Stimulated activated CD4-positive, alpha-beta T cell treated with anti-CD3 and anti-CD28 coated beads, Interleukin-12 subunit alpha, Interleukin-12 subunit beta, amount 100 ng/mL, for 4 hours (primary cell): ENCODE measurements around the gene ZNF239.
"Not testable (repeated sequence)": the region's sequence is repeated elsewhere in the genome, so short reads cannot be mapped to it uniquely, and the experiment has no call there.

Source experiments
- DNase-seq: peaks from one replicate; pipeline ENCODE4 v3.0.0-alpha.2; 2020

ZNF239 gene

GRCh38 chr10:43576062-43576461 lies 1.6 kb upstream of the ZNF239 start:
- DNase-seq: no peak

GRCh38 chr10:43574906-43575305 lies 490 bp upstream of the ZNF239 start:
- DNase-seq: no peak

GRCh38 chr10:43573250-43574000 lies 991 bp downstream of the ZNF239 start:
- DNase-seq: no peak

GRCh38 chr10:43570971-43571370 lies 3.4 kb downstream of the ZNF239 start:
- no peak for DNase-seq

- no peak for DNase-seq
These were observed 4.7 kb downstream of the ZNF239 start for GRCh38 chr10:43569681-43570080.

GRCh38 chr10:43557214-43557613 lies 17.2 kb downstream of the ZNF239 start:
- no peak for DNase-seq

- not testable (repeated sequence) for DNase-seq
These were observed 30.7 kb downstream of the ZNF239 start for GRCh38 chr10:43543746-43544145.

- DNase-seq: no peak
These were observed 49.8 kb downstream of the ZNF239 start for GRCh38 chr10:43524434-43525247.
